ENCODE data around the gene MAMDC2.
A peak's percentile ranks its signal among the peaks of the same experiment; 100 is the strongest.

GRCh38 chr9:70120834-70121510 lies 77.3 kb downstream of the MAMDC2 start:
- TF ChIP-seq CTCF (IDR thresholded peaks at IDR 0.05) (peak in 2 of 6 experiments; percentile 27 to 33), POLR2A (IDR thresholded peaks at IDR 0.05) (no peak)

Measured in thyroid gland (tissue), 4 donors.